GM18858 (cell line): Measurements from ENCODE around the gene RPGRIP1.
A peak's percentile ranks its signal among the peaks of the same experiment; 100 is the strongest.
"Not testable (repeated sequence)": the region's sequence is repeated elsewhere in the genome, so short reads cannot be mapped to it uniquely, and the experiment has no call there.

ENCODE experiments used
- ATAC-seq: cut with Tn5 transposase; IDR thresholded peaks from one replicate; pipeline ENCODE4 v1.9.1; 2021; ENCODE audit not compliant: unreplicated experiment

RPGRIP1 gene

GRCh38 chr14:21299562-21300130 is 19.8 kb downstream of the RPGRIP1 start:
- no peak for ATAC-seq

GRCh38 chr14:21300892-21301291 is 21.0 kb downstream of the RPGRIP1 start:
- no peak for ATAC-seq

- ATAC-seq: no peak
Observed at GRCh38 chr14:21302013-21302835, 22.3 kb downstream of the RPGRIP1 start.

GRCh38 chr14:21302836-21303140 is 22.9 kb downstream of the RPGRIP1 start:
- not testable (repeated sequence) for ATAC-seq

- ATAC-seq: no peak
Observed at GRCh38 chr14:21307637-21308036, 27.8 kb downstream of the RPGRIP1 start.

- peak; percentile 24 for ATAC-seq
Observed at GRCh38 chr14:21308132-21308478, 28.2 kb downstream of the RPGRIP1 start.

GRCh38 chr14:21308479-21309237 is 28.8 kb downstream of the RPGRIP1 start:
- peak; percentile 67 for ATAC-seq

- ATAC-seq: no peak
Observed at GRCh38 chr14:21309238-21309636, 29.4 kb downstream of the RPGRIP1 start.

GRCh38 chr14:21309956-21310355 is 30.1 kb downstream of the RPGRIP1 start:
- ATAC-seq: no peak

GRCh38 chr14:21311614-21312013 is 31.7 kb downstream of the RPGRIP1 start:
- ATAC-seq: no peak

- ATAC-seq: no peak
Observed at GRCh38 chr14:21313512-21313911, 33.6 kb downstream of the RPGRIP1 start.

- no peak for ATAC-seq
Observed at GRCh38 chr14:21317398-21317797, 37.5 kb downstream of the RPGRIP1 start.

- no peak for ATAC-seq
Observed at GRCh38 chr14:21320913-21321312, 41.0 kb downstream of the RPGRIP1 start.

GRCh38 chr14:21322716-21323115 is 42.8 kb downstream of the RPGRIP1 start:
- ATAC-seq: no peak

GRCh38 chr14:21326972-21327371 is 47.1 kb downstream of the RPGRIP1 start:
- no peak for ATAC-seq
